Stimulated activated CD8-positive, alpha-beta memory T cell treated with anti-CD3 and anti-CD28 coated beads, Interleukin-15, amount 100 ng/mL, for 4 hours (primary cell): ENCODE measurements around the gene LZIC.

Experiments
- DNase-seq, 2 donors: peaks; one replicate each; pipeline ENCODE4 v3.0.0-alpha.2; 2020; ENCODE audit warnings: low read depth in 2 of 2

LZIC gene

DNA sequence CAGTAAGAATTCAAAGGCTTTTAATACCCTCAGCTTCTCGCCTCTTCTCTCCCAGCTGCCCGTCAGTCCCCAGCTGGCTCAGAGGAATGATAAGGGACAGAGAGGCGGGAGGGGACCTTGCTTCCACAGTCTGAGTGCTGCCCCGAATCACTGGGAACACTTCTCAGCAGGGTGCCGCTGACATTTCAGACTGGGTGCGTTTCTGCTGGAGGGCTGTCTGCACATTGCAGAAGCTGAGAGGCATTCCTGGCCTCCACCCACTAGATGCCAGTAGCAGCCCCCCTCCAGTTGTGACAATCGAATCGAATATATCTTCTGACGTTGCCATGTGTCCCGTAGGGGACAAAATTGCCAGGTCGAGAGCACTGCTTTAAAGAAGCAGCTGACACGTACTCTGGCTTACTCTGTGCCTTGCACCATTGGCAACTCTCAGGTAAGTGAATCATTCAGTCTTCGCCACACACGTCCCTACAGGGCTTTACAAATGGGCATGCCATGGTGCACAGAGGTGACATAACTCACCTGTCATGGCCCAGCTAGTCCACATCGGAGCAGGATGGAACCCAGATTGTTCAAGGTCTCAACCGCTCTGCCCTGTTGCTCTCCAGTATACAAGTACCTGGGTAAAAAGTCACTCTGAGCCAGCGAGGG, 57.0 kb downstream of the LZIC start:
- DNase-seq = no peak

DNA sequence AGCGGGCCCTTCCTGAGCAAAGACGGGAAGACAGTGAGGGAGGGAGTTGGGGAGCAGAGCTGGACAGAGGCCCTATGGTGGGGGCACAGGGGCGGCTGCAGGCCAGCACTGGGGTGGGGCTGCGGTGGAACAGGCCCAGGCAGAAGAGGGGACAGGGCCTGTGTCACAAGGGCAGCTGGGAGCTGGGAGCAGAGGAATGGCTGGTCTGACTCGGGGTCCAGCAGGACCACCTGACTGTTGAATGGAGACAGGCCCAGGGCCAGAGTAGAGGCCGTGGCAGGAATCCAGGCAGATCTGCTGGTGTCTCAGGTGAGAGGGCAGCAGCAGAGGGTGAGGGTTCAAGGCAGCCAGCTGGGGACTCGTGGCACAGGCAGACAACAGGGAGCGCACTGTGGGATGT, 58.4 kb downstream of the LZIC start:
- DNase-seq = no peak

DNA sequence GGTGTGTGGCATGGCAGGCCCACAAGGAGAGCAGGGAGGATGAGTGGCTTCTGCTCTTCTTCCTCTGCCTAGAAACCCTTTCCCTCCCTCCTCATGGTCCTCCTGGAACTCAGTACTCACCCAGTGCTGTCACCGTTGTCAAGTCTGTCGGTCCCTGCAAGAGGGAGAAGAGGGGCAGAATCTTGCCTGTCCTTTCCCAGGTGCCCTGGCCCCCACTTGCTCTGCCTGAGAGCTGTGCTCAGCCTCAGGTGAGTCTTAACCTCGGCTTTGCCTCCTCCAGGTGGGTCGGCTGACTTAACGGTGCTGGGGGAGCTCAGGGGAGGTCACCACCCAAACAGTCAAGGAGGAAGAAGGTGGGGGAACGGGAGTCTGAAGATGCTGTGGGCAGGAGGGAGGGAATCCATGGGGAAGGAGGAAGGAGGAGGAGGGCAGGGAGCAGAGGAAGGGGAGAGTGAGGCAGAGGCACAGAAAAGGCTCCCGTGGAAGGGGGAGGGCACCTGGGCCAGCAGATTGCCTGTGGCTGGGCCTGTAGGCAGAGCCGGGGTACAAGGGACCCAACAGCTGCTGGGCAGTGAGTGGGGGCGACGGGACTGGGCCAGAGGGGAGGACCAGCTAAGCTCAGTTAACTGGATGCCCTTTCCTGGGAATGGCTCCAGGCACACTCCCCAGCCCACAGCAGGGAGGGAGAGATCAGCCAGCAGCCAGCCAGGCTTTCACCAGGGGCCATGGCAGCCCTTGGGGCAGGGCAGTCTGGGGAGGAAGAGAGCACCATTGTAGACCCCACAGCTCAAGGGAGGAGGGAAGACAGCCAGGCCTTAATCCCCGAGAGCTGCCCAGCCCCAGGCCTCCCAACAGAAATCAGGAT, 59.4 kb downstream of the LZIC start:
- DNase-seq = no peak

DNA sequence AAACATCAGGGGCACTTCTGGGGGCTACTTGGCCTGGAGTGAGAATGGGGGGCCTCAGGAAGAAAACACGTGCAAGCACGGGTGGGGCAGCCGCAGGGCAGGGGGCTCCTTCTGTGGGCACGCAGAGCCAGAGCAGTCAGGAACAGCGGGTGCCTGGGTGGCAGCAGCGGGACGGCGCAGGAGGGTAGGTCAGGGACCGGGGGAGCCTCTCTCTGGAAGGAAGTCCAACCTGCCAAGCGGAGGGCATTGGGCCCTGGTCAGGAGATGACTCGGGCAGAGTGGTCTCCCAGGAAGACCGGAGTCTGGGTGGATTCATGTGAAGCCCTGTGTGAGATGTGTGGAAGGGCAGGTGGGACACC, 60.3 kb downstream of the LZIC start:
- no peak for DNase-seq

DNA sequence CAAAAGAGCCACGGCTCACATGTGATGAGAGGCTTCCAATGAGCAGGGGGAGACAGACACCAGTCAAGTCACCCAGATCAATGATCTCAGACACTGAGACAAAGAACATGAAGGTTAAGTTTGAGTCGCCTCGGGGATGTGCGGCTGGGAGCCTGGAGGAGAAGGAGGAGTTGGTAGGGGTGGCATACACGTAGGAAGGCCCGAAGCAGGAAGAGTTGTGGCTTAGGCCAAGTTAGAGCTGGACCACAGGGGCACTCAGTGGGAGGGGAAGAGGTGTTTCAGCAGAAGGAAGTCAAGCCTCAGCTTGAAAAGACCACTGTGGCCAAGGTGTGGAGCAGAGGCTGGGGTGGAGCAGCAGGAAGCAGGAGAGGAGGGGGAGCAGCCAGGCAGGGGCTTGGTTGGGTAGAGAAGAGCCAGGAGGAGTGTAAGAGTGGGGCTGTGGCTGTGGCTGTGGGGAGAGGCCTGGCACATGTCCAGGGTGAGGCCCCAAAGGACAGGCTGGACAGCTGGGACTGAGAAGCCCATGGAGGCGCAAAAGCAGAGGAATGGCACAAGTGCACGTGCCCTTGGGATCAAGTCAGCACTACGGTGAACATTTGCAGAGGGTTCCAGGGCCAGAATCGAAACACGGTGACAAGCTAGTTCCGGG, 60.8 kb downstream of the LZIC start:
- no peak for DNase-seq

DNA sequence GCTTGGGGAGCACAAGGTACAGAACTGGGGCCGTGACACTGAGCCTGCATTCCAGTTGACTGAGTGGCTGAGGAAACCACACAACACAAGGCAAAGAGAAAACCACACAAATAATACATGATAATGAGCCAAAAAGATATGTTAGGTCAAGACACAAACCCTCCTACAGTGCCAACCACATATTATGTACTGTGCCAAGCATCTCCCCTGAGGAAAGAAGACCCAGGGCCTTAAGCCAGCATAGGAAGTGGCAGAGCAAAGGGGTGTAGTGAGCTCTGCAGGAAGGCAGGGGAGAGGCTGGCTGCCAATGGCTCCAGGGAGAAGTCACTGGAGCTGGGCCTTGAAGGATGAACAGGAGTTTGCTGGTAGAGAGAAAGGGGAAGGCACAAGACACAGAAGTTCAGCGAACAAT, 61.3 kb downstream of the LZIC start:
- DNase-seq = no peak
